Caco-2 (cell line): Measurements from ENCODE around the gene DKK1. TPM values are rescaled to one million over a fixed set of nuclear protein-coding genes. Genes with fewer than 3 reads are reported as not detected.

Experiments used
- BruUV-seq: library from RNA; stranded (reverse); fragments of 400-500 nt; replicated peaks from 2 replicates; lab custom pipeline; 2021; lab: Mats Ljungman, UMichigan
- CTCF ChIA-PET: fragments of 300-600 bp; sonication (Branson Sonifier 250); formaldehyde crosslinking; loops from one replicate; lab custom pipeline; 2022; ENCODE audit warnings: antibody characterized with exemption; lab: Charles Lee
- POLR2A ChIA-PET: fragments of 300-600 bp; sonication (Branson Sonifier 250); formaldehyde crosslinking; loops from one replicate; lab custom pipeline; 2022; ENCODE audit warnings: antibody characterized with exemption; lab: Charles Lee
- DNase-seq, 2 experiments: peaks; one replicate each; pipeline versions ENCODE4 v3.0.0 to v3.0.0-alpha.2; 2020 to 2022
- H3K27me3 ChIP-seq: replicated peaks from 2 replicates; pipeline ENCODE4 v1.6.0; 2011; ENCODE audit warnings: low read length; ENCODE audit not compliant: control insufficient read depth, insufficient read depth
- H3K36me3 ChIP-seq: 2 replicates; pipeline ENCODE4 v1.5.1; 2011; ENCODE audit warnings: low read length; ENCODE audit not compliant: control insufficient read depth, insufficient read depth
- H3K4me1 ChIP-seq: fragments of 250-450 bp; sonication (Bioruptor Pico); 2 replicates; pipeline ENCODE4 v1.5.1; 2020; ENCODE audit warnings: mild to moderate bottlenecking
- H3K4me3 ChIP-seq: 2 replicates; pipeline ENCODE4 v1.5.1; 2011; ENCODE audit warnings: low read depth, mild to moderate bottlenecking, control low read depth, low read length
- H3K9me3 ChIP-seq: fragments of 250-450 bp; sonication (Bioruptor Pico); 2 replicates; pipeline ENCODE4 v1.5.1; 2020; ENCODE audit warnings: mild to moderate bottlenecking, moderate library complexity
- H3K27ac Mint-ChIP-seq: one replicate; pipeline ENCODE4 v1.8.0; 2022; ENCODE audit warnings: mixed read lengths; ENCODE audit not compliant: unreplicated experiment
- H3K27me3 Mint-ChIP-seq: one replicate; pipeline ENCODE4 v1.8.0; 2022; ENCODE audit warnings: mixed read lengths; ENCODE audit not compliant: insufficient read depth, unreplicated experiment
- H3K36me3 Mint-ChIP-seq: one replicate; pipeline ENCODE4 v1.8.0; 2022; ENCODE audit warnings: mild to moderate bottlenecking, mixed read lengths; ENCODE audit not compliant: insufficient read depth, unreplicated experiment
- H3K4me1 Mint-ChIP-seq: one replicate; pipeline ENCODE4 v1.8.0; 2022; ENCODE audit warnings: low read depth, mixed read lengths; ENCODE audit not compliant: unreplicated experiment
- H3K4me3 Mint-ChIP-seq: one replicate; pipeline ENCODE4 v1.8.0; 2022; ENCODE audit warnings: mild to moderate bottlenecking, moderate library complexity, mixed read lengths; ENCODE audit not compliant: unreplicated experiment
- H3K9me3 Mint-ChIP-seq: one replicate; pipeline ENCODE4 v1.8.0; 2022; ENCODE audit warnings: mixed read lengths; ENCODE audit not compliant: unreplicated experiment
- intact Hi-C: fragments of 100-400 bp; cut with micrococcal nuclease; formaldehyde crosslinking; loops from one replicate; pipeline ENCODE4 v1.10.0; 2022; ENCODE audit not compliant: unreplicated experiment
- total RNA-seq: library from RNA; stranded (reverse); gene quantifications from 2 replicates; pipeline ENCODE4 v1.2.3, GENCODE V29; 2022
- TF ChIP-seq, protein P1 (sequence below), 2 experiments: fragments of 200-600 bp in 1 of 2; IDR thresholded peaks; 1 replicate in 1 of 2; 2 replicates in 1 of 2; pipeline versions ENCODE4 v1.5.1 to v1.8.0; 2011 to 2022; ENCODE audit warnings: antibody characterized with exemption in 1 of 2, control low read depth in 1 of 2, inconsistent platforms in 1 of 2, low read depth in 1 of 2, low read length in 1 of 2, mild to moderate bottlenecking in 1 of 2, moderate library complexity in 1 of 2; ENCODE audit not compliant: insufficient read depth in 1 of 2, severe bottlenecking in 1 of 2, unreplicated experiment in 1 of 2

DKK1 gene
- total RNA-seq, 1 experiment from 2014 or later = 1,866 TPM

DNA sequence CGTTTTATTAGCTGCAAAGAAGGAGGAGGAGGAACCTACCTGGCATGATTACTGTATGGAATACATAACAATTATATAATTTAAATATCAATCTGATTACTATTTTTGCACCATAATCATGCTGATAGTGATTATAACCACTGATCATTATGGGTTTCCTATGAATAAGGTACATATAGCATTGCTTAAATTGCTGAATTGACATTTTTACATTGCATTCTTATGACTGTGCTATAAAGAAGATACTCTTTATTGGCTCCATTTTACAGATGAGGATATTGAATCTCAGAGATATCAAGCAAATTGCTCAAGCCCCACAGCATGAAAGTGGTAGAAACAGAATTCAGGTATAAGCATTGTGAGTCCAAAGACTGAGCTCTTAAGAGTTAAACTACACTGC lies 23.1 kb downstream of the DKK1 start:
- no peak overlapping the region for H3K4me3 ChIP-seq
- no peaks in the 10 kb centered on the region for H3K9me3 ChIP-seq
- H3K4me1 ChIP-seq = peaks cover 26% of the 10 kb centered on the region
- H3K27ac Mint-ChIP-seq = no peak overlapping the region
- intact Hi-C loops = no loop called here
- no peak for DNase-seq
- H3K27me3 ChIP-seq = no peaks in the 10 kb centered on the region
- BruUV-seq = no TSS peak
- TF ChIP-seq, protein P1, sequence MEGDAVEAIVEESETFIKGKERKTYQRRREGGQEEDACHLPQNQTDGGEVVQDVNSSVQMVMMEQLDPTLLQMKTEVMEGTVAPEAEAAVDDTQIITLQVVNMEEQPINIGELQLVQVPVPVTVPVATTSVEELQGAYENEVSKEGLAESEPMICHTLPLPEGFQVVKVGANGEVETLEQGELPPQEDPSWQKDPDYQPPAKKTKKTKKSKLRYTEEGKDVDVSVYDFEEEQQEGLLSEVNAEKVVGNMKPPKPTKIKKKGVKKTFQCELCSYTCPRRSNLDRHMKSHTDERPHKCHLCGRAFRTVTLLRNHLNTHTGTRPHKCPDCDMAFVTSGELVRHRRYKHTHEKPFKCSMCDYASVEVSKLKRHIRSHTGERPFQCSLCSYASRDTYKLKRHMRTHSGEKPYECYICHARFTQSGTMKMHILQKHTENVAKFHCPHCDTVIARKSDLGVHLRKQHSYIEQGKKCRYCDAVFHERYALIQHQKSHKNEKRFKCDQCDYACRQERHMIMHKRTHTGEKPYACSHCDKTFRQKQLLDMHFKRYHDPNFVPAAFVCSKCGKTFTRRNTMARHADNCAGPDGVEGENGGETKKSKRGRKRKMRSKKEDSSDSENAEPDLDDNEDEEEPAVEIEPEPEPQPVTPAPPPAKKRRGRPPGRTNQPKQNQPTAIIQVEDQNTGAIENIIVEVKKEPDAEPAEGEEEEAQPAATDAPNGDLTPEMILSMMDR (IDR thresholded peaks at IDR 0.05; ENCODE audit: insufficient read depth in 1 of 2, low read depth in 1 of 2, low read length in 1 of 2, severe bottlenecking in 1 of 2, unreplicated experiment in 1 of 2) = no peak
- no peaks in the 10 kb centered on the region for H3K27me3 Mint-ChIP-seq
- ChIA-PET CTCF (no interaction called here), POLR2A (no interaction called here)
- H3K36me3 ChIP-seq = no peaks in the 10 kb centered on the region
- no peak overlapping the region for H3K4me3 Mint-ChIP-seq
- H3K9me3 Mint-ChIP-seq = no peaks in the 10 kb centered on the region
- peaks cover 7% of the 10 kb centered on the region for H3K36me3 Mint-ChIP-seq
- peaks cover 33% of the 10 kb centered on the region for H3K4me1 Mint-ChIP-seq

DNA sequence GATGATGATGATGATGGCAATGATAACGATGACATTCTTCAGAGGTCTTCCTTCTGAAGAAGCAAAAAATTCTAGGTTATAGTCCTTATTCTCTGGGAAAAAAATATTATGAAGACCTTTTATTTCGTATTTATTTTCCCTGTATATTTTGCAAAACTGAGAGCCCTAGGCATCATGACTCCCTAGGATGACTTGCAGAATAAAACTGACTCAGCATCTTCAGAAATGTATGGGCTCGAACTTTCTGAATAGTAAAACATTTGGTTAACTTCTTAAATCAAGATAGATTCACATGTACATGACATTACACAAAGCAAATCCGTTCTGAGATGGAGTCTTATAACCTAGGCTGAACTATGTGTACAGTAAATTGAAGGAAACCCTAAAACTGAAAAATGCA lies 29.4 kb downstream of the DKK1 start:
- Mint-ChIP-seq H3K4me1 (peaks cover 7% of the 10 kb centered on the region), H3K36me3 (peaks cover 11% of the 10 kb centered on the region), H3K4me3 (no peak overlapping the region), H3K27me3 (no peaks in the 10 kb centered on the region), H3K9me3 (peaks cover 10% of the 10 kb centered on the region), H3K27ac (no peak overlapping the region)
- TF ChIP-seq, protein P1 (IDR thresholded peaks at IDR 0.05; ENCODE audit: insufficient read depth in 1 of 2, low read depth in 1 of 2, low read length in 1 of 2, severe bottlenecking in 1 of 2, unreplicated experiment in 1 of 2) = no peak
- no TSS peak for BruUV-seq
- Histone ChIP-seq H3K4me1 (0 out of 2 replicates have a peak, but pooled peaks cover 3% of the 10 kb centered on the region), H3K9me3 (peaks cover 13% of the 10 kb centered on the region), H3K36me3 (peaks cover 4% of the 10 kb centered on the region; the same call in 1 of the 2 replicates), H3K4me3 (no peak overlapping the region), H3K27me3 (no peaks in the 10 kb centered on the region)
- DNase-seq = no peak
- ChIA-PET CTCF (no interaction called here), POLR2A (no interaction called here)
- intact Hi-C loops = no loop called here

DNA sequence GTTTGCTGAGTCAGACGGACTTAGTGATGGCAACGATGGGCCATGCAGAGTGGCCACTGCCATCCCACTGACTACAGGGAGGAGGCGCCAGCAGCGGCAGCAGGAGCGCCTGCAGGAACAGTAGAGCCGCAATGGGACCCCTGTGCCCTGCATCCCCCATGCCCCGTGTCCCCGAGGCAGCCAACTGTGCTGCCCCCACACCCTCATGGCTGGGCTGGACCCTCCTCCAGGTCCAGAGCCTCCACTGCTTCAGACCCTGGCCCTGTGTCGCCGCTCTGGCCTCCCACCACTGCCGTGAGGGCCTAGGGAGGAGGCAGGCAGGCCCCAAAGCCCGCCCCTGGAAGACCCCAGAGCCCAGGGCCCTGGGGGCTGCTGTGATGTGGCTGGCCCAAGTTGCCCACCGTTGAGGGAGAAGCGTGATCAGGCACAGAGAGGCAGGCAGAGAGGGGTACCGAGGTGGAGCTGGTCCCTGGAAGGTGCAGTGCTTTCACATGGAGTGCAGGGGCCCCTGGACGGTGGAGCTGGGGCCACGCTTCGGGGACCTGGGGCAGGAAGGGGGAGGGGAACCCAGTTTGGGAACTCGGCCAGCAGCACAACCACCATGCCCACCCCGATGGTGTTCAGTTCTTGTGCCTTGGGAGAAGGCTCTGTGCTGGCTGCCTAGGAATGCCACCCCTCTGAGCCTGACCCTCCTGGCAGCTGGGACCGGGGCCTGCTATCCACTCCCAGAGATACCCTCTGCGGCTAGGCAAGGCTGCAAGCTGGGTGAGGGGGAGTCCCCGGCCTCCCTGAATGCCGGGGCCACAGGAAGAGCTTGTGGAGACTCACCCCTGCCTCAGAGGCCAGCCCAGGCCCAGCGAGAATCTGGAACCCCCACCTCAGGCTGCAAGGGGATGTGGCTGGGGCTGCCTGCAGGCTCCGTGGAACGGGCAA lies 32.6 kb downstream of the DKK1 start:
- POLR2A ChIA-PET = no interaction called here
- H3K27ac Mint-ChIP-seq = no peak overlapping the region
- DNase-seq = no peak
- H3K4me1 Mint-ChIP-seq = peaks cover 13% of the 10 kb centered on the region
- H3K9me3 Mint-ChIP-seq = peaks cover 34% of the 10 kb centered on the region
- BruUV-seq = no TSS peak
- H3K36me3 Mint-ChIP-seq = peaks cover 13% of the 10 kb centered on the region
- intact Hi-C loops = no loop called here
- H3K4me3 Mint-ChIP-seq = no peak overlapping the region
- H3K27me3 Mint-ChIP-seq = no peaks in the 10 kb centered on the region
- H3K4me3 ChIP-seq = no peak overlapping the region
- no peaks in the 10 kb centered on the region for H3K27me3 ChIP-seq
- peaks cover 4% of the 10 kb centered on the region; the same call in 1 of the 2 replicates for H3K36me3 ChIP-seq
- H3K9me3 ChIP-seq = peaks cover 21% of the 10 kb centered on the region
- H3K4me1 ChIP-seq = 0 out of 2 replicates have a peak, but pooled peaks cover 3% of the 10 kb centered on the region
- CTCF ChIA-PET = no interaction called here
- TF ChIP-seq, protein P1 (IDR thresholded peaks at IDR 0.05; ENCODE audit: insufficient read depth in 1 of 2, low read depth in 1 of 2, low read length in 1 of 2, severe bottlenecking in 1 of 2, unreplicated experiment in 1 of 2) = no peak
